Caco-2 (cell line): Measurements from ENCODE around the gene ADCY5. TPM values are rescaled to one million over a fixed set of nuclear protein-coding genes. Genes with fewer than 3 reads are reported as not detected.

Experiments used
- BruUV-seq: library from RNA; stranded (reverse); fragments of 400-500 nt; replicated peaks from 2 replicates; lab custom pipeline; 2021; lab: Mats Ljungman, UMichigan
- CTCF ChIA-PET: fragments of 300-600 bp; sonication (Branson Sonifier 250); formaldehyde crosslinking; loops from one replicate; lab custom pipeline; 2022; ENCODE audit warnings: antibody characterized with exemption; lab: Charles Lee
- POLR2A ChIA-PET: fragments of 300-600 bp; sonication (Branson Sonifier 250); formaldehyde crosslinking; loops from one replicate; lab custom pipeline; 2022; ENCODE audit warnings: antibody characterized with exemption; lab: Charles Lee
- DNase-seq, 2 experiments: peaks; one replicate each; pipeline versions ENCODE4 v3.0.0 to v3.0.0-alpha.2; 2020 to 2022
- H3K27me3 ChIP-seq: replicated peaks from 2 replicates; pipeline ENCODE4 v1.6.0; 2011; ENCODE audit warnings: low read length; ENCODE audit not compliant: control insufficient read depth, insufficient read depth
- H3K36me3 ChIP-seq: 2 replicates; pipeline ENCODE4 v1.5.1; 2011; ENCODE audit warnings: low read length; ENCODE audit not compliant: control insufficient read depth, insufficient read depth
- H3K4me1 ChIP-seq: fragments of 250-450 bp; sonication (Bioruptor Pico); 2 replicates; pipeline ENCODE4 v1.5.1; 2020; ENCODE audit warnings: mild to moderate bottlenecking
- H3K4me3 ChIP-seq: 2 replicates; pipeline ENCODE4 v1.5.1; 2011; ENCODE audit warnings: low read depth, mild to moderate bottlenecking, control low read depth, low read length
- H3K9me3 ChIP-seq: fragments of 250-450 bp; sonication (Bioruptor Pico); 2 replicates; pipeline ENCODE4 v1.5.1; 2020; ENCODE audit warnings: mild to moderate bottlenecking, moderate library complexity
- H3K27ac Mint-ChIP-seq: one replicate; pipeline ENCODE4 v1.8.0; 2022; ENCODE audit warnings: mixed read lengths; ENCODE audit not compliant: unreplicated experiment
- H3K27me3 Mint-ChIP-seq: one replicate; pipeline ENCODE4 v1.8.0; 2022; ENCODE audit warnings: mixed read lengths; ENCODE audit not compliant: insufficient read depth, unreplicated experiment
- H3K36me3 Mint-ChIP-seq: one replicate; pipeline ENCODE4 v1.8.0; 2022; ENCODE audit warnings: mild to moderate bottlenecking, mixed read lengths; ENCODE audit not compliant: insufficient read depth, unreplicated experiment
- H3K4me1 Mint-ChIP-seq: one replicate; pipeline ENCODE4 v1.8.0; 2022; ENCODE audit warnings: low read depth, mixed read lengths; ENCODE audit not compliant: unreplicated experiment
- H3K4me3 Mint-ChIP-seq: one replicate; pipeline ENCODE4 v1.8.0; 2022; ENCODE audit warnings: mild to moderate bottlenecking, moderate library complexity, mixed read lengths; ENCODE audit not compliant: unreplicated experiment
- H3K9me3 Mint-ChIP-seq: one replicate; pipeline ENCODE4 v1.8.0; 2022; ENCODE audit warnings: mixed read lengths; ENCODE audit not compliant: unreplicated experiment
- intact Hi-C: fragments of 100-400 bp; cut with micrococcal nuclease; formaldehyde crosslinking; loops from one replicate; pipeline ENCODE4 v1.10.0; 2022; ENCODE audit not compliant: unreplicated experiment
- total RNA-seq: library from RNA; stranded (reverse); gene quantifications from 2 replicates; pipeline ENCODE4 v1.2.3, GENCODE V29; 2022
- TF ChIP-seq, protein P1 (sequence below), 2 experiments: fragments of 200-600 bp in 1 of 2; IDR thresholded peaks; 1 replicate in 1 of 2; 2 replicates in 1 of 2; pipeline versions ENCODE4 v1.5.1 to v1.8.0; 2011 to 2022; ENCODE audit warnings: antibody characterized with exemption in 1 of 2, control low read depth in 1 of 2, inconsistent platforms in 1 of 2, low read depth in 1 of 2, low read length in 1 of 2, mild to moderate bottlenecking in 1 of 2, moderate library complexity in 1 of 2; ENCODE audit not compliant: insufficient read depth in 1 of 2, severe bottlenecking in 1 of 2, unreplicated experiment in 1 of 2

Gene ADCY5
- total RNA-seq, 1 experiment from 2014 or later: 0.91 TPM

GRCh38 chr3:123371859-123372685 lies 76.8 kb downstream of the ADCY5 start:
- CTCF ChIA-PET: no interaction called here
- Histone ChIP-seq H3K9me3 (no peaks in the 10 kb centered on the region), H3K36me3 (no peaks in the 10 kb centered on the region), H3K4me1 (no peaks in the 10 kb centered on the region), H3K4me3 (no peak overlapping the region), H3K27me3 (no peaks in the 10 kb centered on the region)
- no peak overlapping the region for H3K27ac Mint-ChIP-seq
- intact Hi-C loops: no loop called here
- H3K9me3 Mint-ChIP-seq: no peaks in the 10 kb centered on the region
- H3K4me1 Mint-ChIP-seq: no peaks in the 10 kb centered on the region
- H3K27me3 Mint-ChIP-seq: peaks cover 3% of the 10 kb centered on the region
- no peak overlapping the region for H3K4me3 Mint-ChIP-seq
- POLR2A ChIA-PET: no interaction called here
- no peak for DNase-seq
- BruUV-seq: no TSS peak
- no peaks in the 10 kb centered on the region for H3K36me3 Mint-ChIP-seq
- TF ChIP-seq, protein P1, sequence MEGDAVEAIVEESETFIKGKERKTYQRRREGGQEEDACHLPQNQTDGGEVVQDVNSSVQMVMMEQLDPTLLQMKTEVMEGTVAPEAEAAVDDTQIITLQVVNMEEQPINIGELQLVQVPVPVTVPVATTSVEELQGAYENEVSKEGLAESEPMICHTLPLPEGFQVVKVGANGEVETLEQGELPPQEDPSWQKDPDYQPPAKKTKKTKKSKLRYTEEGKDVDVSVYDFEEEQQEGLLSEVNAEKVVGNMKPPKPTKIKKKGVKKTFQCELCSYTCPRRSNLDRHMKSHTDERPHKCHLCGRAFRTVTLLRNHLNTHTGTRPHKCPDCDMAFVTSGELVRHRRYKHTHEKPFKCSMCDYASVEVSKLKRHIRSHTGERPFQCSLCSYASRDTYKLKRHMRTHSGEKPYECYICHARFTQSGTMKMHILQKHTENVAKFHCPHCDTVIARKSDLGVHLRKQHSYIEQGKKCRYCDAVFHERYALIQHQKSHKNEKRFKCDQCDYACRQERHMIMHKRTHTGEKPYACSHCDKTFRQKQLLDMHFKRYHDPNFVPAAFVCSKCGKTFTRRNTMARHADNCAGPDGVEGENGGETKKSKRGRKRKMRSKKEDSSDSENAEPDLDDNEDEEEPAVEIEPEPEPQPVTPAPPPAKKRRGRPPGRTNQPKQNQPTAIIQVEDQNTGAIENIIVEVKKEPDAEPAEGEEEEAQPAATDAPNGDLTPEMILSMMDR (IDR thresholded peaks at IDR 0.05; ENCODE audit: insufficient read depth in 1 of 2, low read depth in 1 of 2, low read length in 1 of 2, severe bottlenecking in 1 of 2, unreplicated experiment in 1 of 2): no peak

DNA sequence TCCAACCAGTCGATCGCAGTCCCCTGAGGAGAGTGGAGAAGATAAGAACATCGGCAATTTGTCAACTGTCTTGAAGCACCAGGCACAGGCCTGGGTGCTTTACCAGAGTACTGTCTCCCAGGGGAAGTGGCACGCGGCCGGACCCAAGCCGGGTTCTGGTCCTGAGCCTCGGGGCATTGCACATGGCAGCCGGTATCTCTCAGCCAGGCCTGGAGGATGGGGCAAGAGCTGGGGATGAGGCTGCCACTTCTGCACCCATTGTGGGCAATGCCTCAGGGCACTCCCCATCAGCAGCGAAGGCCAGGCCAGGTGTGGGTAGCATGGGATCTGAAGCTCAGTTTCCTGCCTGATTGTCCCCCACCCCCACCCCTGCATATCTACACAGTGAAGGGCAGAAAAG lies 77.5 kb downstream of the ADCY5 start:
- ChIA-PET CTCF (no interaction called here), POLR2A (interaction anchor here (0.5 kb wide), 1 partner anchor 1809 kb away, joined by 5 read pairs; no protein-coding TSS in a partner anchor)
- H3K36me3 ChIP-seq: no peaks in the 10 kb centered on the region
- peaks cover 3% of the 10 kb centered on the region for H3K27me3 Mint-ChIP-seq
- no peaks in the 10 kb centered on the region for H3K4me1 ChIP-seq
- no peak overlapping the region for H3K4me3 ChIP-seq
- no peaks in the 10 kb centered on the region for H3K9me3 ChIP-seq
- no peaks in the 10 kb centered on the region for H3K9me3 Mint-ChIP-seq
- intact Hi-C loops: no loop called here
- no peak overlapping the region for H3K27ac Mint-ChIP-seq
- H3K4me1 Mint-ChIP-seq: no peaks in the 10 kb centered on the region
- BruUV-seq: no TSS peak
- TF ChIP-seq, protein P1 (IDR thresholded peaks at IDR 0.05; ENCODE audit: insufficient read depth in 1 of 2, low read depth in 1 of 2, low read length in 1 of 2, severe bottlenecking in 1 of 2, unreplicated experiment in 1 of 2): no peak
- DNase-seq: no peak
- no peaks in the 10 kb centered on the region for H3K36me3 Mint-ChIP-seq
- H3K4me3 Mint-ChIP-seq: no peak overlapping the region
- no peaks in the 10 kb centered on the region for H3K27me3 ChIP-seq

GRCh38 chr3:123370819-123371218 lies 78.1 kb downstream of the ADCY5 start:
- no peaks in the 10 kb centered on the region for H3K36me3 ChIP-seq
- Mint-ChIP-seq H3K4me1 (no peaks in the 10 kb centered on the region), H3K9me3 (no peaks in the 10 kb centered on the region), H3K27ac (no peak overlapping the region), H3K4me3 (no peak overlapping the region), H3K27me3 (peaks cover 3% of the 10 kb centered on the region), H3K36me3 (no peaks in the 10 kb centered on the region)
- BruUV-seq: no TSS peak
- DNase-seq: no peak
- no peaks in the 10 kb centered on the region for H3K9me3 ChIP-seq
- TF ChIP-seq, protein P1 (IDR thresholded peaks at IDR 0.05; ENCODE audit: insufficient read depth in 1 of 2, low read depth in 1 of 2, low read length in 1 of 2, severe bottlenecking in 1 of 2, unreplicated experiment in 1 of 2): no peak
- ChIA-PET CTCF (no interaction called here), POLR2A (interaction anchor here (0.5 kb wide), 1 partner anchor 1808 kb away, joined by 5 read pairs; no protein-coding TSS in a partner anchor)
- no peaks in the 10 kb centered on the region for H3K4me1 ChIP-seq
- no peak overlapping the region for H3K4me3 ChIP-seq
- intact Hi-C loops: no loop called here
- no peaks in the 10 kb centered on the region for H3K27me3 ChIP-seq
